Inferior parietal cortex (tissue), 1 donor: ENCODE measurements around the gene ZNF664.
A peak's percentile ranks its signal among the peaks of the same experiment; 100 is the strongest.

Experiments used
- DNase-seq: peaks from one replicate; pipeline ENCODE4 v3.0.0-alpha.2; 2016; ENCODE audit errors: extremely low spot score

ZNF664 gene

DNA sequence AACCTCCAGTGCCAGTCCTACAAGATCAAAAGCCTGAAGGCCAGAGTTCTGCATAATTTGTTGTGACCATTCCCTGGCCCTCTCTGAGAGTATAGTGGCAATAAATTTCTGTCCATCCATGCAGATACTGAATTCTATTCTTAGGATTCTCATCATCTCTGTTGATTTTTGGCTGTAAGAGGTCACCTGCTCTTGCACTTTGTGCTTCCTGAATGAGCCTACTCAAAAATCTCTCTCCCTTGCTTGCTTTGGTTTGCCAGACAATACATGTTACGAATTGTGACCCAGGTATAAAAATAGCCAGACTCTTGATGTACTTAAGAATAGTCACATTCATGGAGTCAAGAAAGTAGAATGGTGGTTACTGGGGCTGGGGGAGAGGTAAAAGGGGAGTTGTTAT is 16.7 kb downstream of the ZNF664 start:
- no peak for DNase-seq

- no peak for DNase-seq
These were observed 17.5 kb downstream of the ZNF664 start for GRCh38 chr12:123990511-123990910.

GRCh38 chr12:123991372-123991951 is 18.4 kb downstream of the ZNF664 start:
- DNase-seq = no peak

DNA sequence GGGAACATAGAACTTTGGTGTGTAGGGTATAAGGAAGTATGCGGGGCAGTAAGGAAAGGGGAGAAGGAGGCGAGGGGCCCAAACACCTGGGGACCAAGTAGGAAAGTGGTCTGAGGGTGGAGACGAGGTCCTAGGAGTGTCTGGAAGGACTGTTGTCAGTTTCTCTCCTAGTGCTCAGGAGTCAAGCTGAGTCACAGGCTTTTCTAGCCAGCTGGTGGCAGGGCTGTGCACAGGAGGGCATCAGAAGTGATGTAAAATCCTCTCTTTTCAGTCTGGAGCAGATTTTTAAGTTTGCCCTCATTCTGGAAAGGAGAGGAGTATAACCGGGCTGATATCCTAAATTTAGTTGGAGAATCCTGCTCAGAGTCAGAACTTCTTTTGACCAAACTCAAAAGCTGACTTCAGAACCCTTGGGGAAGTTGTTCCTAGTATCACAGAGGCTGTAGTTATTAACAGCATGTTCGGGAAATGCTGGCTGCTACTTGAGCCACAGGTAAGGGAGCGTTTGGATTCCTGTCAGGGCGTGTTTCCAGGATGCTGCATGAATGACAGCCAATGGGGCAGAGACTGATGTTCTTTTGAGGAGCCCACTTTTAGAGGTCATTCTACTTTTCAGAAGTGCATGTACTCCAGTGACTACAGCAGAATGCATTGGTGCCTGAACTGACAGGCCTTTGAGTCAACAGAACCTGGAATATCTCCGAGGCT is 19.3 kb downstream of the ZNF664 start:
- DNase-seq = no peak

DNA sequence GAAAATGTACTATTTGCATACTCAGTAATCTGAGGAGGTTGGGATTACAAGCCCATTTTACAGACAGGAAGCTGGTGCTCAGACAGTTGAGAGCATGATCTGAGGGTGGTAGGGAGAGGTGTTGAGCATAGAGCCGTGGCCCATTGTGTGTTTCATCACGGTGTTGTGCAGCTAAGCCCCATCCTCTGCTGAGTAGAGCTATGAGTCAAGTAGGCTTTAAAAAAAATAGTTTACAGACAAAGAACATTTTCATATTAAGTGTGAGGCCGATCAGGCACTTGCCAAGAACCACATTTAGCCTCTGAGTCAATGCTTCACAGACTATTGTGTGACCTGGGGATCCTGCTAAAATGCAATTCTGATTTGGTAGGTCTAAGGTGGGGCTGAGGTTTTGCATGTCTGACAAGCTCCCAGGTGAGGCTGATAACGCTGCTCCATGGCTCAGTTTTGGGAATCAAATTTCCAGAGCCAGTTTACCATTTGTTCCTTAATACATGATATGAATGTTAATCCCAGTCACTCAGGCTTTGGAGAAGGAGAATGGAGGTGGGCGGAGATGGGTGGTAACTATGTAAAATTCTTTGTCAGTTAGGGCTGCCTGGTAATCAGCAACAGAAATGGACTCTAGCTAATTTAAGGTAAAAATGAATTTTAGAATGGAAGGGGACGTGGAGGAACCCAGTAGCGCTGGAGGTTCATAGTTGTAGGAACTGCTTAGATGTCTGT is 22.2 kb downstream of the ZNF664 start:
- DNase-seq = no peak

DNA sequence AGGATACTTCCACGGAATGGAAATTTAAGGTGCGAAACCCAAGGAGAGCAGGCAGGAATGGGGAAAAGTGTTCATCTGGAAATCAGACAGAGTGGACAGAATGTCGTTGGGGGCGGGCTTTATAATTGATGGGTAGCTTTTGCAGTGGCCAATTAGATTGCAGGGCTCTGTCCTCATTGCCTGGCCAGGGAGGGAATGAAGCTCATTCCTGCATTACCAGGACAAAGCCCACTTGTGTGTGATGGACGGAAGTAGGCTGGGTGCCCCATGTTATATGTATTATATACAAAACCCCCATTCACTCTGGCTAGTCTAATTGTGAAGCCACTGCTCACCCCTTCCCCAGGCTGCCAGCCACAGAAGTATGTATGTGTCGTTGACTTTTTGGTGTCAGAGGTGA is 23.6 kb downstream of the ZNF664 start:
- DNase-seq = peak; percentile 59

- no peak for DNase-seq
These were observed 24.2 kb downstream of the ZNF664 start for GRCh38 chr12:123997033-123997822.

GRCh38 chr12:123997908-123998307 is 24.9 kb downstream of the ZNF664 start:
- DNase-seq = no peak

- no peak for DNase-seq
These were observed 25.5 kb downstream of the ZNF664 start for GRCh38 chr12:123998344-123998990.

DNA sequence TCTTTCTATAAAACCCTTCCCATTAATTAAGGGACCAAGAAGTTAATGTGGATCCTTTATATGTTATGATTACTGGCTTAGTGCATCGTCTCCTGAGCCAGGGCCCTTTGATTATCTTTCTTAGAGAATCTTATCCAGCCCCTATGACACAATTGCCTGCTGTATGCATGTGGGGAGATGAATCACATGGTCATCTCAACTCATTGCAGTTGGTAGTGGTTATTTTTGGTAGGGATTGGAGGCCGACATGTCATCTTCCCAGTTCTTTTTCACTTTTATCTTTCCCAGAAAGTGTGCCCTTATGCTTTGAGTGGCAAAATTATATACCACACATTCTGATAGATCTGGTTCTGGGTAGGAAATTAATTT is 26.0 kb downstream of the ZNF664 start:
- DNase-seq = no peak

DNA sequence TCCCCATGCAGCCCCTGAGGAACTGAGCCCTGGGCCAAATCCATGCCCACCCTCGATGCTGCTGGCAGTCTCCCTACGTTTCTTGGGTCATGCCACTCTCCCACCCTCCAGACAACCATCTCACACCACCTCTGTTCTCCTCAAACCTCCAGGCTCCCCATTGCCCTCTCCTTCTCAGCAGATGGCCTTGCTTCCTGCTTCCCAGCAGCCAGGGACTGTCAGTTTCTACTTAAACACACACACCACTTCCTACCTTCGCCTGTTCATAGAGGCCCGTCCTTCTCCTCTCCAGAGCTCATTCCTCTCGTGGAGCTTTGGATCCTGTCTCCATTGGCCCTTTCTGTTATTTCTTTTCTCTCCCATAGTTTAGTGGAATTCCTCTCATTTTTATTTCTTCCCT is 27.1 kb downstream of the ZNF664 start:
- DNase-seq = no peak

- DNase-seq = no peak
These were observed 28.3 kb downstream of the ZNF664 start for GRCh38 chr12:124001343-124001742.

DNA sequence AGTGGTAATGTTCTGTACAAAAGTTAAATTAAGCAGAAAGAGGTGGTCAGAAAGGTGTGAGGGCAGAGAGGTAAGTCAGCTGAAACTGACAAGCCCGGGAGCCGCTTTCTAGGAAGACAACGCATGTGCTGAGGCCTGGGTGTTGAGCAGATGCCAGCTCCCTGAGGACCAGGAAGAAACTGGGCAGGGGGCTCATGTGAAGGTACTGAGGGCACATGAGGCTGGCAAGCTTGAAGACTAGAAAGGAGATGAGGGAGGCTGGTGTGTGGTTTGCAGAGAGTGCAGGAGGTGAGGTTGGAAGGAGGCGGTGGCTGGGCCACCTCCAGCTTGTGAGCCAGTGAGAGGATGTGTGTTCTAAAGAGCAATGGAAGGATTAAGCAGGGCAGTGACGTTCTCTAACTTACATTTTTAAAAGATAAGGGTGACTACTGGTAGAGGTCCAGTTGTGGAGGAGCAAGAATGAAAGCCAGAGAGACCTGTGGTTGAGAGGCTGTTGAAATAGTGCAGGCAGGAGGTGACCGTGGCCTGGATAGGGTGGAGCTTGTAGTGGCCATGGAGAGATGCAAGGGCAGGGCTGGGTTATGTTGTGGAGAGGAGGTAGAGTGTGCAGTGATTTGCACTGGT is 29.1 kb downstream of the ZNF664 start:
- DNase-seq = no peak

DNA sequence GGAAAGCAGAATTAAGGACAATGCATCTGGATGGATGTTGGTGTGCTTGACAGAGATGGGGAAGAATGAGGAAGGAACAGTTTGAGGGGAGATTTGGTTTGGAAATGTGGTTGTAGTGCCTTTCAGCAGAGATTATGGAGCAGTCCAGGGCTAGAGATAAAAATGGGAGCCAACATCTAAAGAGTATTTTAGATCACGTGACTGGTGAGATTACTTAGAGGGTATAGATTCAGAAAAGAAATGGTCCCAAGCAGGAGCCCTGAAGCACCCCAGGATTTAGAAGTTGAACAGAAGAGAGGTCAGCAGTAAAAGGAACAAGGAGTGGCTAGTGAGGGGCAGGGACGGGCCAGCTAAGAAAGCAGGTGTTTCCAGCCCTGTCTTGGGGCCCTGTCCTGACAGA is 29.6 kb downstream of the ZNF664 start:
- DNase-seq = no peak

DNA sequence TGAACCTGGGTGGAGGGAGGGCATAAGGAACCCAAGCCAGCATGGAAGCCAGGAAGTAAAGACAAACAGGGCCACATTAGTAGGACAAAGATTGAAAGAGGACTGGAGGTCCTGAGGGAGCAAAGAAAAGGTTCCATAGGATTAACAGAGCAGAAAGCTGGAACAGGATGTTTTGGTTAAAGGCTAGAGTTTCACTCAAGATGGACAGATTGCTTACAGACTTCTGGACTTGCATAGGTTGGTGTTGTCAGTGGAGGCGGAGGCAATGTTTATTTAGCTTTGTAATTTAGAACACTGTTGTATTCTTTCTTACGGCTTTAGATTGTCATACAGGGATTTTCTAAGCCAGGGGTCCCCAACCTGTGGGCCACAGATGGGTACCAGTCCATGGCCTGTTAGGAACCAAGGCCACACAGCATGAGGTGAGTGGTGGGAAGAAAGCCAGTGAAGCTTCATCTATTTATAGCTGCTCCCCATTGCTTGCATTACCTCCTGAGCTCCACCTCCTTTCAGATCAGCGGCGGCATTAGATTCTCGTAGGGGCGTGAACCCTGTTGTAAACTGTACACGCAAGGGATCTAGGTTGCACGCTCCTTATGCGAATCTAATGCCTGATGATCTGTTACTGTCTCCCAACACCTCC is 31.3 kb downstream of the ZNF664 start:
- no peak for DNase-seq

GRCh38 chr12:124006085-124006845 is 33.2 kb downstream of the ZNF664 start:
- DNase-seq = no peak

- no peak for DNase-seq
These were observed 34.1 kb downstream of the ZNF664 start for GRCh38 chr12:124006846-124007713.

DNA sequence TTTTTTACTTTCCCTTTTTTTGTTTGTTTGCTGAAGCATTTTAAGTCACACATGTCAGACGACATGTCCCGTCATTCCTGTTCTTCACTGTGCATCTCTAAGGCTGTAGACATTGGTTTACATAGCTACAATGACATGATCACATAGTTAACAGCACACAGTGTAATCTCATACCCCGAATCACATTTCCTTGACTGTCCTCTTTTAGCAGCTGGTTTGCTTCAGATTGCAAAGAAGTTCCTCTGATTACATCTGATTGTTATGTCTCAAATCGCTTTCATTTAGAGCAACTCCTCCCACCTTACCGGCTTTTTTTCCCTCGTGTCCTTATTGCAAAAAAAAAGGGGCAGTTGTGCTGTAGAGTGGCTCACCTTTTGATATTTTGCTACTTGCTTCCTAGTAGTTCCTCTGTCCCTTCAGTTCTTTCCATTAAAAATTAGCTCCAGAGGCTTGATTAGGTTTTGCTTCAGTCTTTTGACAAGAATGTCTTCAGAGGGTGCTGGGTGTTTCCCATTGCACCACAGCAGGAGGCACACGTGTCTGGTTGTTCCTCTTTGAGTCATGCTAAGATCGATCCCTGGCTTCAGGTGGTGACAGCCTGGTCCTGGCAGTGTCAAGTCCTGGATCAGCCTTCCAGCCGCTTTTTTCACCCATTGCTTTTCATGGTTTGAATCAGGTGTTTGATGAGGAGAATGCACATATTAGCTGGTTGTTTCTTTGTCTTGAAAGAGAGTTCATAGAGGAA is 35.0 kb downstream of the ZNF664 start:
- no peak for DNase-seq
